Measurements from ENCODE around the gene FAM117A.

DNA sequence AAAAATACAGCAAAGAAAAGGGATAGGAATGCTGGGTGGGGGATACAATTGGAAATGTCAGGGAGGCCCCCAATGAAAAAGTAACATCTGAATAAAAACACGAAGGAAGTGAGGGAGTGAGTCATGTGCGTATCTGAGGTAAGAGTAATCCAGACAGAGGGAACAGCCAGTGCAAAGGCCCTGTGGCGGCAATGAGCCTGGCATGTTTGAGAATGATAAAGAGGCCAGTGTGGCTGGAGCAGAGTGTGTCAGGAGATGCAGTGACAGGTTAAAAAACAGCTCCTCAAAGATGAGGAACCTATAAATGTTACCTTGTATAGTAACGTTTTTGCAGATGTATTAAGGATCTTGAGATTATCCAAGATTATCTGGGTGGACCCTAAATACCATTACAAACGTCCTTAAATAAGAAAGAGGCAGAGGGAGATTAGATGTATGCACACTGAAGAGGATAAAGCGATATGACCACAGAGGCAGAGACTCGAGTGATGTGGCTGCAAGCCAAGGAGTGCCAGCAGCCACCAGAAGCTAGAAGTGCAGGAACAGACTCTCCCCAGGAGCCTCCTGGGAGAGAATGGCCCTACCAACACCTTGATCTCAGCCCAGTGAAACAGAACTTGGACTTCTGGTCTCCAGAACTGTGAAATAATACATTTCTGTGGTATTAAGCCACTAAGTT, 38.3 kb downstream of the FAM117A start:
- TF ChIP-seq, protein P1, sequence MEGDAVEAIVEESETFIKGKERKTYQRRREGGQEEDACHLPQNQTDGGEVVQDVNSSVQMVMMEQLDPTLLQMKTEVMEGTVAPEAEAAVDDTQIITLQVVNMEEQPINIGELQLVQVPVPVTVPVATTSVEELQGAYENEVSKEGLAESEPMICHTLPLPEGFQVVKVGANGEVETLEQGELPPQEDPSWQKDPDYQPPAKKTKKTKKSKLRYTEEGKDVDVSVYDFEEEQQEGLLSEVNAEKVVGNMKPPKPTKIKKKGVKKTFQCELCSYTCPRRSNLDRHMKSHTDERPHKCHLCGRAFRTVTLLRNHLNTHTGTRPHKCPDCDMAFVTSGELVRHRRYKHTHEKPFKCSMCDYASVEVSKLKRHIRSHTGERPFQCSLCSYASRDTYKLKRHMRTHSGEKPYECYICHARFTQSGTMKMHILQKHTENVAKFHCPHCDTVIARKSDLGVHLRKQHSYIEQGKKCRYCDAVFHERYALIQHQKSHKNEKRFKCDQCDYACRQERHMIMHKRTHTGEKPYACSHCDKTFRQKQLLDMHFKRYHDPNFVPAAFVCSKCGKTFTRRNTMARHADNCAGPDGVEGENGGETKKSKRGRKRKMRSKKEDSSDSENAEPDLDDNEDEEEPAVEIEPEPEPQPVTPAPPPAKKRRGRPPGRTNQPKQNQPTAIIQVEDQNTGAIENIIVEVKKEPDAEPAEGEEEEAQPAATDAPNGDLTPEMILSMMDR (conservative IDR thresholded peaks at IDR 0.05 in 1 of 2, IDR thresholded peaks at IDR 0.05 in 1 of 2; ENCODE audit: extremely low read depth in 1 of 2, insufficient read depth in 1 of 2, low read depth in 1 of 2, low read length in 2 of 2) = no peak
- TF ChIP-seq EZH2 (IDR thresholded peaks at IDR 0.05; ENCODE audit: borderline replicate concordance, low read length) = no peak
